Fibroblast of upper back skin (primary cell): ENCODE results near the gene FBXO21.
"Not testable (repeated sequence)": the region's sequence is repeated elsewhere in the genome, so short reads cannot be mapped to it uniquely, and the experiment has no call there.

Experiments
- DNase-seq: peaks from one replicate; pipeline ENCODE4 v3.0.0-alpha.2; 2013

Gene FBXO21

DNA sequence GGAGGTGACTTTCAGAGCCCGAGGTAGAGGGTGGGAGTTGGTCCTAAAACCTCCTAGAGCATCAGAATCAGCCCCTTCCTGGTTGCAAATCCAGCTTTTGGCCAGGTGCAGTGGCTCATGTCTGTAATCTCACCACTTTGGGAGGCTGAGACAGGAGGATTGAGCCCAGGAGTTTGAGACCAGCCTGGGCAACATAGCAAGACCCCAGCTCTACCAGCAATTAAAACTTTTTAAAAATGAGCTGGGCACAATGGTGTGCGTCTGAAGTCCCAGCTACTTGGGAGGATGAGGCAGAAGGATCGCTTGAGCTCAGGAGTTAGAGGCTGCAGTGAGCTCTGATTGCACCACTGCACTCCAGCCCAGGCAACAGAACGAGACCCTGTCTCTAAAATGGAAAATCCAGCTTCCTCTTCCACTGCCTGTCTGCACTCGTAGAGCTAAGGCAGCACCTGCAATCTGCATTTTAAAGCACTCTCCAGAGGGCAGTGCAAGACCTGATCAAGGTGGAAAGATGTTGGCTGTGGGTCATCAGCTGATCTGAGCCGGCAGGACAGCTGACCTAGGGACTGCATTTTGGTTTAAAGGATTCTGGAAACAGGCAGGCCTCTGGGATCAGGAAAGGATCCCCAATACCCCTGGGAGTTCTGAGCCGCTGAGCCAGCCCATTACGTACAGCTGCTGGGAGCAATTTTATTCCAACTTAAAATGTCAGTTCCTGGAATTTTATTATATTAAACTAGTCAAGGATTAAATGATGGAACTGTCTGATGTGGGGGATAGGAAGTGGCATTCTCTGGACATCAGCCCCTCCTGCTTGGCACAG is 89.2 kb downstream of the FBXO21 start:
- no peak for DNase-seq

DNA sequence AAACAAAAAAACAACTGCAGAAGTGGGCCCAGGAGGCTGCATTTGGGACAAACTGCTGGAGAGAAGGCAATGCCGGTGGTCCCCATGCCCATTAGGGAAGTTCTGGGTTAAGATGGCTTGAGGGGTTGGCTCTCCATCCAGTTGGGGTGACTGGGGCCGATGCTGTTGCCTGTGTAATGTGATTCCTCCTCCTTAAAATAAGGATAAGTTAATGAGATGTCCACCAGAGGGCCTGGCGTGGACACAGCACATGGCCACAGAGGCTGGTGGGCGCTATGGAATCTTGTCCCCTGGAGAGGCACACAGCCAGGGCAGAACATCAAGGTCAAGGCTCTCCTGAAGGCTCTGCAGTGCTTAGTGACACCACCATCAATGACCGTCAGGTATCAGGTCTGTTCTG is 90.0 kb downstream of the FBXO21 start:
- no peak for DNase-seq

DNA sequence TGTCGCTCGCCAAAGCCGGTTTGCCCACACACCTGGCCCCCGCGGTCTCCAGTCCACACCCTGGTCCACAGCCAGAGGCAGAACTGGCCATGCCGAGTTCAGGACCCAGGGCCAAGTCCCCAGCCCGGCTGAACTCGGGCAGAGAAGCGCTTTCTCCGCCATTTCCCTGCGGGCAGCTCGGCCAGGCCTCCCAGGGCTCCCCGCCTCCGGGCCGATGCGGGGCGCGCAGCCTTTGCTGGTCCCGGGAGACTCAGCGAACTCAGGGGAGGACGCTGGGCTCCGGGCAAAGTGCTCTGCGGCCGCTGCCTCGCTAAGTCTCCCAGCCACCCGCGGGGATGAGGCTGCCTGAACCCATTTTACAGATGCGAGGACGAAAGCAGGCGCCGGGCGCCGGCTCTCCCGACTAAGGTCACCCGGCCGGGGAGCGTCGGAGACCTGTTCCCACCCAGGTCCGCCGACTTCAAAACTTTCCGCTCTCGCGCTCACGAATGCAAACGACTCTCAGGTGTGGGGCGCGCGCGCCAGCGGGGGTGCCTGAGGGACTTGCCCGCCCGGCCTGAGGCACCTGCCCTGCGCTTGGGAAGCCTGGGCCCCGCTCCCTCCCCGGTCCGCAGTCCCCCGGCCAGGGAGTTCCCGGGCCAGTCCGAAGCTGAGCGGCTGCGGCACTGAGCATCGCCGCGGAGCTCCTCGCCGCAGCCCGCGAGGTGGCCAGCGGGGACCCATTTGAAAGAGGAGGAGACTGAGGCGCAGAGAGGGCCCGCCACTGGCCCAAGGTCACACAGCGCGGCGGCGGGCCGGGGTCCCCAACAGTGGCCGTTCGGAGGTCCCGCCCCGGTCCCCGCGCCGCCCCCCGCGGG is 91.7 kb downstream of the FBXO21 start:
- DNase-seq = no peak

DNA sequence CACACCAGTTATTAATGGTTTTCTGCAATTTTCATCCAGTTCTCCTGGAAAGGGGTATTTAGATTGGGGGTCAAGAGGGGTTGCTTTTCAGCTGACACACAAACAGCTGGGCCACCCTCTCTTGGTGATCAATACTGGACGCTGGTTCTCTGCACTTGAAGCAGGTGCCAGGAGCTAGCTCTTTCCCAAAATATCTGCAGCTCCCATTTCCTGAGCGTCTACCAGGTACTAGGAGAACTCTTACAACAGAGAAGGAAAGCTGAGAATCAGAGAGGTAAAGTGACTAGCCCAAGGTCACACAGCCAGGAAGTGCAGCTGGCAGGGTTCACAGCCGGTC is 92.3 kb downstream of the FBXO21 start:
- no peak for DNase-seq

DNA sequence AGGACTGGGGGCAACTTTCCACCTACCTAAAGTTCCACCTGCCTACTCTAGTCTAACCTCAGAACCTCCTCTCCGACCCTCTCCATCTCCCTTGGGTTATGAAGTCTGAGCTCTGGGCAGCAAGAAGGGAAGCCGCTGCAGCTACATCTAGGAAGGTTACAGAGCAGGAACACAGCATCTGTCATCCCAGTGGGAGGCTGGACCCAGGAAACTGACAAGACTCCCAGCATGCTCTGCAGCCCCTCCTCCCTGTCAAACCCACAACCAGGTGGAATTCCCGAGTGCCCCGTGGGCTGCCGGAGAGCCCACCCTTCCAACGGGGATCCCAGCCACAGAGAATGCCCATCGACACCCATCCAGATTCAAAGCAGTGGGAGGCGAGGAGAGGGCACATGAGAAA is 93.1 kb downstream of the FBXO21 start:
- no peak for DNase-seq

DNA sequence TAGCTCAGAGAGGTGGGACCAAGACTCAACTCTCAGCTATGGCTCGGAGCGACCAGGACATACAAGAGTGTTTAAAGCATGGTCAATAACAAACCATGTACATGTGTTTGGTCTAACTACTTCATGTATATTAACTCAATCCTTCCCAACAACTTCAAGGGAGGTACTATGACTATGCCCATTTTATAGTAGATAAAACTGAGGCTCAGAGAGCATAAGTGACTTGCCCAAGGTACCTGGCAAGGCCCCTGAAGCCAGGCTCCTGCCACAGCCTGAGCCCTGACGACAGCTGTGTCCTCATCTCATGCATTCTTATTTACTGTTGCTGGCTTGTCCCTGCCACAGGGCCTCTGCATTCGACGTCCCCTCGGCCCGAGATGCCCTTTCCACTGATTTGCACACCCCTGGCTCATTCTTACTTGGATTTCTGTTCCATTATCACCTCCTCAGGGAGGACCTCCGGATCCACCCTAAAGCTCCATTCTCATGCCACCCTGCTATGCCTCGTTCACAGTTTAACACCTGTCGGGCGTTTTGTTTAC is 93.7 kb downstream of the FBXO21 start:
- no peak for DNase-seq

DNA sequence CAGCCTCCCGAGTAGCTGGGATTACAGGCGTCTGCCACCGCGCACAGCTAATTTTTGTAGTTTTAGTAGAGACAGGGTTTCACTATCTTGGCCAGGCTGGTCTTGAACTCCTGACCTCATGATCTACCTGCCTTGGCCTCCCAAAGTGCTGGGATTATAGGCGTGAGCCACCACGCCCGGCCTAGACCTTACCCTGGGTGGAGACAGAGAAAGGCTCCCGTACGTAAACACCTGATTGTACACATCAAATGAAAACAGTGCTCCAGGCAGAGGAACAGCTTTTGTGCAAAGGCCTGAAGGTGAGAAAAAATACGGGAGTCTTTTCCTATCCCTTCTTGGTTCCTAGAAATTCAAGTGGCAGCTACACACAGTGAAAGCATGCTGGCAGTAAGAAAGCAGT is 95.1 kb downstream of the FBXO21 start:
- DNase-seq = not testable (repeated sequence)

DNA sequence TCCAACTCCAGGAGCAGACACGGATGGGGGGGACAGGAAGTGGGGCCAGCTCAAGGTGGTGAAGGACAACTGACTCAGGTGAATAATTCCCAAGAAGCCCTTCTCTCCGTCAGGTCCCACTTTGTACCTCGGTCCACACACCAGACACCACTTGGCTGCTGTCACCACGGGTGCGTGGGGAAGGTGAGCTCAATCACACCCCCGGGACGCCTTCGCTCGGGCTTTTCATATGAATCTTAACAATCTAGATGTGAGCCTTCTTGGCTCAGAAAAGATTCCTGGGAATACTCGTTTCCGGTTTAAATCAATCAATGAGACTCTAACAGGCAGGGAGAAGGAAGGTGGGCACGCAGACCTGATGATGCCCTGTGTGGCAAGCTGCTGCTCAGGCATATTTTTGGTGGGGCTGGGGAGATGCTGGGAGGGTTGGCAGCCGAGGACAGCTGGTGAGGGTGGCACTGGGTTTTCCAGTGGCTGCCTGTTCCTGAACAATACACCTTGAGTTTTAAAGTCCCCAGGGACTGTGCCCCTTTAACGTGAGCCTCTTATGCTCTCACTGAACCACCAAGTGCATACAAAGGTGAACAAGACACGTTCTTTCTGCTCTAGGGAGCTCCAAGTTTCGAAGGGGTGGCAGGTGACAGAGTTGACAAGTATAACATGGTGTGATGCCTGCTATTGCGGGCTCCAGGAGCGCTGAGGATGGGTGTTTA is 96.2 kb downstream of the FBXO21 start:
- no peak for DNase-seq

DNA sequence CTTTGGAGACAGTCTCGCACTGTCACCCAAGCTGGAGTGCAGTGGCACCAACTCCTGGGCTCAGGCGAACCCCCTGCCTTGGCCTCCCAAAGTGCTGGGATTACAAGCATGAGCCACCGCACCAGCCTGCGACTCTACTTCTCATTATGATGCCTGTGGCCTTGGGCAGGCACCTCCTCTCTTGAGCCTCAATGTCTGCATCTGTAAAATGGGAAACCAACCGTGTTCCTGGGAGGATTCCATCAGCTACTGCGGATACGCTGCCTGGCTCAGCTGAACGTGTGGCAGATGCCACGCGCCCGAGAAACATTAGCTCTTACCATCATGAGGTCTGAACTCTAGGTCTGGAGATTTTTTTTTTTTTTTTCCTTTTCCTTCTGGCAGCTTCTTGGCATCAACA is 96.8 kb downstream of the FBXO21 start:
- DNase-seq = no peak

DNA sequence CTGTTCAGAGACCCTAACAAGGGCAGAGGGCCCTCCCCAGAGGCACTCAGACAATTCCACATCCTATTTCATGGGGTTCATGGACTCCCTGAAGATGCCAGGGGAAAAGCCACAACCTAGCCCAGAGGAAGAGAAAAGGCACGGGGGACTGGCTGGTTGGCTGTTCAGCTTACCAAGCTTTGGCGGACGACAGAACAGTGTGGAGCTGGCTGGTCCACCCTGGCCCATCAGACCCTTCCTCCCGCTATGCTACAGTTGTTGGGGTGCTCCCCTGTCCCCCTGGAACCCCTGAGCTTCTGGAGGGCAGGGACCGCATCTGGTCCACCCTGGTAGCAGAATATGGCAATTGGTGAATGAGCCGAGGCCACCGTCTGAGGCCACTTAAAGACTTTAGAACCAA is 97.4 kb downstream of the FBXO21 start:
- DNase-seq = no peak

DNA sequence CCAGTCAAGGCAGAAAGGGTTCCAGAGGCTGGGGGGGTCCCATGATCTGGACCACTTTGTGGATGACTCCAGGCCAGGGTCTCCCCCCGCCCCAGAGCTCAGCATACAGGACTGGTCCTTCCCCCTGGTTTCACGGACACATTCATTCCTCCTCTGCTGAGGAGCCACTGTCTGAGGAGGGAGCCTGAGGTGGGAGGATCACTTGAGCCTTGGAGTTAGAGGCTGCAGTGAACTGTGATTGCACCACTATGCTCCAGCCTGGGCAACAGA is 97.8 kb downstream of the FBXO21 start:
- DNase-seq = no peak
